Choroid plexus epithelial cell (primary cell): ENCODE data around the gene DUSP5.
"Not testable (repeated sequence)": the region's sequence is repeated elsewhere in the genome, so short reads cannot be mapped to it uniquely, and the experiment has no call there.

ENCODE experiments used
- DNase-seq: peaks from one replicate; pipeline ENCODE4 v3.0.0-alpha.2; 2010; ENCODE audit warnings: low read depth
- H3K4me3 ChIP-seq: 2 replicates; pipeline ENCODE4 v1.5.1; 2011; ENCODE audit warnings: low read depth, mild to moderate bottlenecking, control low read depth, low read length, moderate library complexity
- CTCF ChIP-seq: conservative IDR thresholded peaks from 2 replicates; pipeline ENCODE4 v1.5.1; 2011; ENCODE audit warnings: low read depth, mild to moderate bottlenecking, control low read depth, inconsistent platforms, low read length, moderate library complexity

Gene DUSP5

GRCh38 chr10:110458266-110458920 is 39.3 kb upstream of the DUSP5 start:
- no peak overlapping the region for H3K4me3 ChIP-seq
- no peak for TF ChIP-seq CTCF
- no peak for DNase-seq

GRCh38 chr10:110459600-110459999 is 38.1 kb upstream of the DUSP5 start:
- H3K4me3 ChIP-seq: no peak overlapping the region
- DNase-seq: no peak
- TF ChIP-seq CTCF: no peak

GRCh38 chr10:110460111-110460809 is 37.4 kb upstream of the DUSP5 start:
- H3K4me3 ChIP-seq: no peak overlapping the region
- DNase-seq: peak; percentile 33
- no peak for TF ChIP-seq CTCF

- no peak for TF ChIP-seq CTCF
- DNase-seq: no peak
- no peak overlapping the region for H3K4me3 ChIP-seq
Measured at GRCh38 chr10:110461088-110461487, 36.6 kb upstream of the DUSP5 start.

- no peak for TF ChIP-seq CTCF
- no peak for DNase-seq
- no peak overlapping the region for H3K4me3 ChIP-seq
Measured at GRCh38 chr10:110461530-110461929, 36.2 kb upstream of the DUSP5 start.

GRCh38 chr10:110462166-110463095 is 35.3 kb upstream of the DUSP5 start:
- DNase-seq: no peak
- H3K4me3 ChIP-seq: no peak overlapping the region
- no peak for TF ChIP-seq CTCF

- not testable (repeated sequence) for DNase-seq, H3K4me3 ChIP-seq
Measured at GRCh38 chr10:110468258-110468657, 29.4 kb upstream of the DUSP5 start.

GRCh38 chr10:110470541-110470940 is 27.2 kb upstream of the DUSP5 start:
- DNase-seq: not testable (repeated sequence)

More at GRCh38 chr10:110470541-110470940, 27.2 kb upstream of the DUSP5 start:
- H3K4me3 ChIP-seq: not testable (repeated sequence)
